Astrocyte (in vitro differentiated cells and primary cell): Measurements from ENCODE around the gene IPPK.

Source experiments
- EZH2 ChIP-seq: IDR thresholded peaks from 2 replicates; pipeline ENCODE4 v1.6.1; 2012; ENCODE audit warnings: mild to moderate bottlenecking, low read length, inconsistent platforms; ENCODE audit not compliant: insufficient read depth
- TF ChIP-seq, protein P1 (sequence below): IDR thresholded peaks from 2 replicates; pipeline ENCODE4 v1.5.1; 2011; ENCODE audit warnings: low read depth, mild to moderate bottlenecking, inconsistent platforms, low read length, moderate library complexity; ENCODE audit not compliant: insufficient read depth

DNA sequence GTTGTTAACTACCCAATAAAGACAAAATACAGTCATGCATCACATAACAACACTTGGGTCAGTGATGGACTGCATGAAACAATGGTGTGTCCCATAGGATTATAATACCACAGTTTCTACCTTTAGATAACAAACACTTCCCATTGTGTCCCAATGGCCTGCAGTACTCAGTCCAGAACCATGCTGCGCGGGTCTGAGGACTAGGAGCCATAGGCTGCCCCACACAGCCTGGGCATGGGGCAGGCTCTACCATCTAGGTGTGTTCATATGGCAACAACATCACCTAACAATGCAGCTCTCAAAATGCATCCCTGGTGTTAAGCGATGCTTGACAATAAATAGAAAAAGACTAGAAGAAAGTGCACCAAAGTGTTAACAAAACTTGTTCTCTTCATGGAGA lies 6.8 kb downstream of the IPPK start:
- TF ChIP-seq, protein P1, sequence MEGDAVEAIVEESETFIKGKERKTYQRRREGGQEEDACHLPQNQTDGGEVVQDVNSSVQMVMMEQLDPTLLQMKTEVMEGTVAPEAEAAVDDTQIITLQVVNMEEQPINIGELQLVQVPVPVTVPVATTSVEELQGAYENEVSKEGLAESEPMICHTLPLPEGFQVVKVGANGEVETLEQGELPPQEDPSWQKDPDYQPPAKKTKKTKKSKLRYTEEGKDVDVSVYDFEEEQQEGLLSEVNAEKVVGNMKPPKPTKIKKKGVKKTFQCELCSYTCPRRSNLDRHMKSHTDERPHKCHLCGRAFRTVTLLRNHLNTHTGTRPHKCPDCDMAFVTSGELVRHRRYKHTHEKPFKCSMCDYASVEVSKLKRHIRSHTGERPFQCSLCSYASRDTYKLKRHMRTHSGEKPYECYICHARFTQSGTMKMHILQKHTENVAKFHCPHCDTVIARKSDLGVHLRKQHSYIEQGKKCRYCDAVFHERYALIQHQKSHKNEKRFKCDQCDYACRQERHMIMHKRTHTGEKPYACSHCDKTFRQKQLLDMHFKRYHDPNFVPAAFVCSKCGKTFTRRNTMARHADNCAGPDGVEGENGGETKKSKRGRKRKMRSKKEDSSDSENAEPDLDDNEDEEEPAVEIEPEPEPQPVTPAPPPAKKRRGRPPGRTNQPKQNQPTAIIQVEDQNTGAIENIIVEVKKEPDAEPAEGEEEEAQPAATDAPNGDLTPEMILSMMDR, result no peak
- TF ChIP-seq EZH2, result no peak
